Esophagus muscularis mucosa (tissue), 4 donors: Measurements from ENCODE around the gene RUFY3. TPM values are rescaled to one million over a fixed set of nuclear protein-coding genes. Genes with fewer than 3 reads are reported as not detected.

ENCODE experiments used
- DNase-seq: peaks from one replicate; pipeline ENCODE4 v3.0.0-alpha.2; 2017; ENCODE audit errors: extremely low spot score
- H3K27ac ChIP-seq, 4 donors: fragments of 200-600 bp; sonication (generic); replicated peaks in 1 of 4; 1 replicate in 3 of 4; 2 replicates in 1 of 4; pipeline ENCODE4 v1.5.1; 2016 to 2019; ENCODE audit warnings: mild to moderate bottlenecking in 1 of 4
- H3K27me3 ChIP-seq, 4 donors: fragments of 200-600 bp; sonication (generic); one replicate each; pipeline versions ENCODE4 v1.5.1 to v1.6.0; 2016 to 2019
- H3K36me3 ChIP-seq, 4 donors: fragments of 200-600 bp; sonication (generic); one replicate each; pipeline ENCODE4 v1.5.1; 2016 to 2019
- H3K4me1 ChIP-seq, 4 donors: fragments of 200-600 bp; sonication (generic); one replicate each; pipeline ENCODE4 v1.5.1; 2016 to 2019
- H3K4me3 ChIP-seq, 4 donors: fragments of 200-600 bp; sonication (generic); 1 replicate in 2 of 4; 2 replicates in 2 of 4; pipeline ENCODE4 v1.5.1; 2016 to 2019; ENCODE audit warnings: mild to moderate bottlenecking in 4 of 4, moderate library complexity in 1 of 4
- H3K9me3 ChIP-seq, 4 donors: fragments of 200-600 bp; sonication (generic); 1 replicate in 3 of 4; 2 replicates in 1 of 4; pipeline ENCODE4 v1.5.1; 2016 to 2019
- CTCF ChIP-seq, 3 experiments: fragments of 200-600 bp in 2 of 3; fragments of 450-650 bp in 1 of 3; sonication (generic) in 2 of 3; IDR thresholded peaks; one replicate each; pipeline ENCODE4 v1.5.1; 2017 to 2019; ENCODE audit warnings: antibody characterized with exemption in 3 of 3, mild to moderate bottlenecking in 2 of 3, moderate library complexity in 1 of 3
- EP300 ChIP-seq: sonication (generic); formaldehyde crosslinking; IDR thresholded peaks from one replicate; pipeline ENCODE4 v1.6.1; 2017; ENCODE audit warnings: antibody characterized with exemption
- POLR2A ChIP-seq: fragments of 450-650 bp; IDR thresholded peaks from one replicate; pipeline ENCODE4 v1.6.1; 2017; ENCODE audit warnings: antibody characterized with exemption, moderate library complexity, mild to moderate bottlenecking, low read depth
- POLR2AphosphoS5 ChIP-seq, 2 donors: sonication (generic); formaldehyde crosslinking; IDR thresholded peaks; one replicate each; pipeline ENCODE4 v1.6.1; 2017; ENCODE audit warnings: antibody characterized with exemption in 2 of 2
- WGBS: methylation state at CpG from one replicate; pipeline ENCODE4 v1.1.5; 2018; 5-methylcytosine and 5-hydroxymethylcytosine counted together
- intact Hi-C: fragments of 100-400 bp; cut with DNase I; formaldehyde crosslinking; loops from one replicate; pipeline ENCODE4 v1.15.1; 2023
- total RNA-seq, 4 donors: library from RNA; depleted of rRNA; stranded (reverse); fragments of >200 nt; gene quantifications; one replicate each; pipeline versions ENCODE4 v1.1.0 to v1.2.1, GENCODE V29; 2016

Gene RUFY3
- total RNA-seq, 4 donors from 2014 or later = 30.5 to 51.9 (median 33.2) TPM

DNA sequence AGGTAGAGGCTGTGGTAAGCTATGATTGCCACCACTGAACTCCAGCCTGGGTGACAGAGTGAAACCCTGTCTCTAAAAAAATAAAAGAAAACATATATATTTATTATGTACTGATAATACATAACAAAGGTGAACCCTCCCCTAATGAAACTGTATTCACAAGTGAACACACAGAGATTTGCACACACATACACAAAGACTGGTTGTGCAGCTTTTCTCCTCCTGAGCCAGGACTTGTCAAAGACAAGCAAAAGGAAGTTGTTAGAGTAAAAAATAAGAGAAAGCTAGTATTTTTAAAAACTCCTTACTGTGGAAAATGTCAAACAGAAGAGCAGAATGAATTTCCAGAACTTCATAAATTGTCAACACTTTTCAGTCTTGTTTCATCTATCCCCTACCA, 119.4 kb downstream of the RUFY3 start:
- peaks cover 20 to 24% (median 22%) of the 10 kb centered on the region in 4 donors for H3K4me1 ChIP-seq
- no peak overlapping the region for H3K4me3 ChIP-seq
- H3K27ac ChIP-seq = peak overlapping the region in 2 of 4 donors; percentile 45 to 99
- TF ChIP-seq POLR2AphosphoS5 (IDR thresholded peaks at IDR 0.05) (no peak), EP300 (no peak), POLR2A (no peak), CTCF (IDR thresholded peaks at IDR 0.05) (no peak)
- no peaks in the 10 kb centered on the region for H3K9me3 ChIP-seq
- no peaks in the 10 kb centered on the region for H3K27me3 ChIP-seq
- H3K36me3 ChIP-seq = no peaks in the 10 kb centered on the region
- intact Hi-C loops = no loop called here
- no peak for DNase-seq

- Histone ChIP-seq H3K36me3 (no peaks in the 10 kb centered on the region), H3K9me3 (no peaks in the 10 kb centered on the region), H3K27me3 (no peaks in the 10 kb centered on the region), H3K4me1 (peaks cover 12 to 17% (median 15%) of the 10 kb centered on the region in 4 donors), H3K27ac (no peak overlapping the region), H3K4me3 (no peak overlapping the region)
- no peak for TF ChIP-seq CTCF (IDR thresholded peaks at IDR 0.05)
- TF ChIP-seq POLR2A = no peak
- TF ChIP-seq EP300 = no peak
- no peak for TF ChIP-seq POLR2AphosphoS5 (IDR thresholded peaks at IDR 0.05)
- intact Hi-C loops = no loop called here
- DNase-seq = no peak
- 50% methylated on average over 1 of the region's 1 CpG for WGBS
These were observed 120.2 kb downstream of the RUFY3 start for GRCh38 chr4:70841951-70842350.

DNA sequence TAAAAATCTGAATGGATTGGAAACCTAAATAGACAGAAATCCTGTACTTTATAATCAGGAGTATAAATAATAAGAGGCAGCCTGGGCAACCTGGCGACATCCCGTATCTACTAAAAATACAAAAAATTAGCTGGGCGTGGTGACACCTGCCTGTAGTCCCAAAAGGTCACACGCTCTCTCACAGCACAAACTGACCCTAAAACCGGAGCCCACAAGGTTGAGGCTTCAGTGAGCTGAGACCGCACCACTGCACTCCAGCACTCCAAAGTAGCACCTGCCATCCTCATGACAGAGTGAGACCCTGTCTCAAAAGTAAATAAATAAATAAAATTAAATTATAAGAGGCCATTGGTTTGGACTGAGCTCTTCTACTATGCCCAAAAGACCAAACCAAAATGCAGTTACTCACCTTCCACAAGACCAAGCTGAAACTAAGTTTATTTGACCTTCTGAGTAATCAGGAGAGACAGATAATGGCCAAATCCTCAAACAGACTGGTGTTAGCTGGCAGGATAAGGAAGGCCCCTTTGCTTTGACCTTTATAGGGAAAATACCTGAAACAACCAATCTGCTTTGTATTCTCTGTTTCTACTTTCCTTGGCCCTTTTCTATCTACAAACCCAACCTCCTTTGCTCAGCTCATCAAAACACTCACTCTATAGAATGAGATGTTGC, 121.1 kb downstream of the RUFY3 start:
- TF ChIP-seq POLR2A = no peak
- no peak for TF ChIP-seq EP300
- TF ChIP-seq POLR2AphosphoS5 (IDR thresholded peaks at IDR 0.05) = no peak
- TF ChIP-seq CTCF (IDR thresholded peaks at IDR 0.05) = no peak
- DNase-seq = no peak
- Histone ChIP-seq H3K4me3 (no peak overlapping the region), H3K27me3 (no peaks in the 10 kb centered on the region), H3K9me3 (no peaks in the 10 kb centered on the region), H3K27ac (no peak overlapping the region), H3K4me1 (peaks cover 4 to 7% (median 6%) of the 10 kb centered on the region in 4 donors), H3K36me3 (no peaks in the 10 kb centered on the region)
- intact Hi-C loops = no loop called here
- 93% methylated on average over 6 of the region's 6 CpGs for WGBS

- Histone ChIP-seq H3K4me1 (no peaks in the 10 kb centered on the region), H3K27me3 (no peaks in the 10 kb centered on the region), H3K4me3 (no peak overlapping the region), H3K9me3 (no peaks in the 10 kb centered on the region), H3K36me3 (no peaks in the 10 kb centered on the region), H3K27ac (no peak overlapping the region)
- no peak for TF ChIP-seq POLR2AphosphoS5 (IDR thresholded peaks at IDR 0.05)
- no peak for TF ChIP-seq POLR2A
- TF ChIP-seq CTCF (IDR thresholded peaks at IDR 0.05) = no peak
- no peak for TF ChIP-seq EP300
- DNase-seq = no peak
- intact Hi-C loops = no loop called here
- WGBS = 86% methylated on average over 9 of the region's 9 CpGs
These were observed 122.4 kb downstream of the RUFY3 start for GRCh38 chr4:70844180-70844579.

DNA sequence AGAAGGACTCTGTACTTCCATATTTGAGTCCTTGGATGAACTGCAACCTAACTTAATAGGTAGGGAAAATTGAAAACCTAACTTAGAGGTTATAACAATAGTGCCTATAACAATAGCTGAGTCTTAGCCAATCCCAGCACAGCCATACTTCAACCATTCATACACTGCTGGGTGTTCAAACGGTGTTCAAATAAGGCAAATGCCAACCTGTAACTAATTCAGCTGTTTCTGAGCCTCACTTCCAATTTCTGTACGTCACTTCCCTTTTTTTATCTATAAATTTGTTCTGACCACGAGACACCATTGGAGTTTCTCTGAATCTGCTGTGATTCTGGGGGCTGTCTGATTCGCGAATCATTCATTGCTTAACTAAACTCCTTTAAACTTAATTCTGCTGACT, 127.5 kb downstream of the RUFY3 start:
- intact Hi-C loops = no loop called here
- H3K36me3 ChIP-seq = no peaks in the 10 kb centered on the region
- no peaks in the 10 kb centered on the region for H3K27me3 ChIP-seq
- no peaks in the 10 kb centered on the region for H3K4me1 ChIP-seq
- 85% methylated on average over 5 of the region's 5 CpGs for WGBS
- H3K9me3 ChIP-seq = no peaks in the 10 kb centered on the region
- no peak for TF ChIP-seq EP300
- no peak for TF ChIP-seq CTCF (IDR thresholded peaks at IDR 0.05)
- no peak for TF ChIP-seq POLR2AphosphoS5 (IDR thresholded peaks at IDR 0.05)
- no peak for TF ChIP-seq POLR2A
- DNase-seq = no peak
- H3K27ac ChIP-seq = no peak overlapping the region
- H3K4me3 ChIP-seq = no peak overlapping the region
